NCI-H510A (cell line): ENCODE measurements around the gene SOSTDC1.

ENCODE experiments used
- DNase-seq: peaks from one replicate; lab custom pipeline; 2025; lab: John Stamatoyannopoulos, UW

Gene SOSTDC1

DNA sequence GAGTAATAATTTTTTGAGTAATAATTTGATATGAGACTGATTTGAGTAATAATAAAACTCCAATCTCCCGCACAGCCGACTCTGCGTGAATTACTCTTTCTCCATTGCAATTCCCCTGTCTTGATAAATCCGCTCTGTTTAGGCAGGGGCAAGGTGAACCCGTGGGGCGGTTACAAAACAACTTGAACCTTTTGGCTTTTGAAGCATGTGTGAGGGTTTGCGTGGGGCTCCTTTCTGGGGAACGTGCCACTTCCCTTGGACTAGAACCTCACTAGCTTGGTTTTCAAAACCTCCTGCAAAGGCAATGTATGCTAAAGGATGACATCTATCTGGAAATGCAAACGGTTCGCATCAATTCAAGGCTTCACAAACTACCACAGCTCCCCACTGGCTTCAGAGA lies 45.7 kb downstream of the SOSTDC1 start:
- no peak for DNase-seq

GRCh38 chr7:16419126-16419525 lies 46.4 kb downstream of the SOSTDC1 start:
- no peak for DNase-seq

DNA sequence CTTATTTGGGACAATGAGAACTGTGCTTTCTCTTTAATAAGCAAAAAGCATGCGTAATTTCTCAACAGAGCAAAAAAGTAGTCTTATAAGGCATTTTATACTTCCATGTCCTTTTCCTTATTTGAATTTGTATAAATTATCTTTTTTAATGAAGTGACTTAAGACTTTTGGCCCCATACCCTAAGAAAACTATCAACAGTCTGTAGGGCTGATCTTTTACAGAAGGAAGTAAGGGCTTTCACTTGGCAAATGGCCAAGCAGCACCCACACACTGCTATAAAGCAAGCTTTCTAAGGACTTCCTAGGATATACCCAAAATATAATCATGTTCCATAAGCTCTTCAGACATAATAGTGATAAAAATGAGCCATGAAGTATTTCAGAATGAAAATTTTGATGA lies 47.6 kb downstream of the SOSTDC1 start:
- DNase-seq = no peak

DNA sequence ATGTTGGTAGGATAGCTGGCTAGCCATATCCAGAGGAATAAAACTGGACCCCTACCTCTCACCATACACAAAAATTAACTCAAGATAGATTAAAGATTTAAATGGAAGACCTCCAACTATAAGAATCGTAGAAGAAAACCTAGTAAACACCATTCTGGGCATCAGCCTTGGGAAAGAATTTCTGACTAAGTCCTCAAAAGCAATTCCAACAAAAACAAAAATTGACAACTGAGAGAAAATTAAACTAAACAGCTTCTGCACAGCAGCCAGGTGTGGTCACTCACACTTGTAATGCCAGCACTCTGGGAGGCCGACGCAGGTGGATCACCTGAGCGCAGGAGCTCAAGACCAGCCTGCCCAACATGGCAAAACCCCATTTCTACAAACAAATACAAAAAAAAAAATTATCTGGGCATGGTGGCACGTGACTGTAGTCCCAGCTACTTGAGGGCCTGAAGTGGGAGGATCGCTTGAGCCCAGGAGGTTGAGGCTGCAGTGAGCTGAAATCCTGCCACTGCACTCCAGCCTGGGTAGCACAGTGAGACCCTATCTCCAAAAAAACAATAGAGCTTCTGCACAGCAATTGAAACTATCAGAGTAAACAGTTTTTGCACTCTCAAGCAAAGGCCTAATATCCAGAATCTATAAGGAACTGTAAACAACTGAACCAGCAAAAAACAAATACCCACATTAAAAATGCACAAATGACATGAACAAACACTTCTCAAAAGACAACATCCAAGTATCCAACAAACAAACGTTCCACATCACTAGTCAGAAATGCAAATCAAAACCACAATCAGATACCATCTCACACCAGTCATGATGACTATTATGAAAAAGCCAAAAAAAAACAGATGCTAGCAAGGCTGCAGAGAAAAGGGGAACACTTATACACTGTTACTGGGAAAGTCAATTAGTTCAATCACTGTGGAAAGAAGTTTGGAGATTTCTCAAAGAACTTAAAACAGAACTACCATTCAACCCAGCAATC lies 49.0 kb downstream of the SOSTDC1 start:
- no peak for DNase-seq

GRCh38 chr7:16412274-16413254 lies 53.0 kb downstream of the SOSTDC1 start:
- no peak for DNase-seq
